Measurements from ENCODE around the gene PKNOX1.
"Not testable (repeated sequence)": the region's sequence is repeated elsewhere in the genome, so short reads cannot be mapped to it uniquely, and the experiment has no call there.

The PKNOX1 gene

DNA sequence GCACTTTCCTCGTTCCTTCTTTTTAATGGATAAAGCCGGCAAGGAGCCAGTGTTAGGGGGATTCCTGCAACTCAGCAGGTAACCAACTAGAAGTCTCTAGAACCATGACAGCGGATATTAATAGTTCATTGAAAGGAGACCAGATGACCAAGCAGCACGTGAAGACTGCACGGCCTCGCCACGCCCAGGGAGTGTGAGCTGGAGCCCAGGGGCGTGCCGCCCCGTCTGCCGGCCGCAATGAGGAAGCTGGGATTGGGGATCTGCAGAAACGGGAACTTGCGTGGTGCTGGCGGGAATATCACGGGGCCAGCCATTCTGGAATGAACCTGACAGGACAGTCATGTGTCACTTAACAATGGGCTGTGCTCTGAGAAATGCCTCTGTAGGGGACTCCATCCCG is 62.5 kb downstream of the PKNOX1 start:
- H3K27ac ChIP-seq (ENCODE audit: low read depth, low read length, severe bottlenecking); H3K4me1 ChIP-seq (ENCODE audit: control insufficient read depth, insufficient read depth, low read length, poor library complexity, severe bottlenecking); H3K4me3 ChIP-seq (ENCODE audit: extremely low read depth, insufficient read depth, low read length, poor library complexity, severe bottlenecking); H3K36me3 ChIP-seq (ENCODE audit: control insufficient read depth, insufficient read depth, low read length); H3K9me3 ChIP-seq (ENCODE audit: control insufficient read depth, low read length): not testable (repeated sequence)
- no CpG with 5 or more reads among the region's 17 CpGs for WGBS, 2 experiments (ENCODE audit: insufficient coverage in 2 of 2)

DNA sequence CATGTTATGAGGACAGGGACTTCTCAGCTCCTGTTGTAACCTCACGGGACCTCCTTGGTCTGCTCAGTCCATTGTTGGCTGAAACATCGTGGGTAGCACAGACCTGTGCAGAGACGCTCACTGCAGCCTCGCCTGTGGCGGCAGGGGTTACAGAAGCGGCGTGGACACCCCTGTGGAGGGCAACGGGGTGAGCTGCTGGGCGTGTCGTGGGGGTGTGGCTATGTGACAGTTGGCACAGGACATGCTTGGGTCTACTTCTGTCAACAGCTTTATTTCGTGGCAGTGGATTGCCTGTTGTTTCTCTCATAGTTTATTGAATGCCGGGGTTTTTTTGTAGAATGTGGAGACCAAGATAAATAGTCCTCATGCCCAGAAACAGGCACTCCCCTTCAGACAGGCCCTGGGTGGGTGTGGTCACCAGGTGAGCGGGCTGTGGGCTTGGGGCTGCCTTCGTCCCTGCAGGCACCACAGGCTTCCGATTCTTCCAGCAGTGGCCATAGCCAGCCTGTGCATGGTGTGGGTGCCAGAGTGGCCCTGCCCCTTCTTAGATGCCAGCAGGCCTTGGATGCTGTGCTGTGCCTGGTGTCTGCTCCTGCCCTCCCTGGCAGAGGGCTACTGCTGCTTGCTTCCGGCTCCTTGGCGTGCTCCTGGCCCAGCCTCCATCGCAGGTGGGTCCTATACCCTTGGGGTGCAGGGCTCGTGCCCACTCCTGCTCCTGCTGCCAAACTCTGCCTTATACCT is 63.7 kb downstream of the PKNOX1 start:
- H3K27ac ChIP-seq (ENCODE audit: low read depth, low read length, severe bottlenecking); H3K9me3 ChIP-seq (ENCODE audit: control insufficient read depth, low read length); H3K4me1 ChIP-seq (ENCODE audit: control insufficient read depth, insufficient read depth, low read length, poor library complexity, severe bottlenecking); H3K36me3 ChIP-seq (ENCODE audit: control insufficient read depth, insufficient read depth, low read length); H3K4me3 ChIP-seq (ENCODE audit: extremely low read depth, insufficient read depth, low read length, poor library complexity, severe bottlenecking): not testable (repeated sequence)
- 84% methylated on average over 5 of the region's 19 CpGs; no CpG with 5 or more reads in 1 of the 2 experiments for WGBS, 2 experiments (ENCODE audit: insufficient coverage in 2 of 2)

DNA sequence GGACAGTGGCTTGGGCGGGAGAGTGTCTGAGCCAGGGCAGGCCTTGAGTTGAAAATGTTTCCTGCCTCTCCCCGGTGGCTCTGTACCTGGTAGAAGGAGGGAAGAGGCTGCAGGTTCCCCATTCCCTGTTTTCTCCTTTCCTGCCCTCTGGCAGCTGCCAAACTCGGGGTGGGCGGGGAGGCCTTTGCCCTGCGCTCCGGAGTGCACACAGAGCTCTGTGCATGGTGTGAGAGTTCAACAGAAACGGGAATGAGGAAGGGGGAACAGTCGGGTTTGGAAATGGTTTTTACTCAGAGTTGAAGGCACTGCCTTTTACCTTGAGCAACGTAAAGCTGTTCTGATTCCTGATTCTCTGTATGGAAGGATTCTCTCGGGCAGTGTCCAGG is 64.3 kb downstream of the PKNOX1 start:
- H3K4me3 ChIP-seq (ENCODE audit: extremely low read depth, insufficient read depth, low read length, poor library complexity, severe bottlenecking); H3K4me1 ChIP-seq (ENCODE audit: control insufficient read depth, insufficient read depth, low read length, poor library complexity, severe bottlenecking); H3K36me3 ChIP-seq (ENCODE audit: control insufficient read depth, insufficient read depth, low read length); H3K27ac ChIP-seq (ENCODE audit: low read depth, low read length, severe bottlenecking); H3K9me3 ChIP-seq (ENCODE audit: control insufficient read depth, low read length): not testable (repeated sequence)
- no CpG with 5 or more reads among the region's 10 CpGs for WGBS, 2 experiments (ENCODE audit: insufficient coverage in 2 of 2)

DNA sequence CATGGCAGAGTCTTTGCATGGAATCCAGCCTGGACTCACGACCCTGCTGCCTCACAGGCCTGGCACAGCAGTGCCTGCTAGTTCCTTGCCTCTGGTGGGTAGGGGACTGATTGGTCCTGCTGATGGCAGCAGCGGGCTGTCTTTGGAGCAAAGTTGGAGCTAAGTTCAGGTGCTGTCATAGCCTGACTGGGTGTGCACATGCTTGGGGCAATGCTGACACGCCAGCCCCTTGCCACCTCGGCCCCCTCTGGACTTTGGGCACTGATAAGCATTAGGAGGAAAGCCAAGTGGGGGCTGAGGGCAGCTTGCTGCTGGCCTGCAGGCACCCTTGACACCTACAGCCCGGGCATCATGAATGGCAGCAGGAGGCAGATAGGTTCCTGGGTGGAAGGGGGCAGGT is 67.8 kb downstream of the PKNOX1 start:
- H3K4me1 ChIP-seq (ENCODE audit: control insufficient read depth, insufficient read depth, low read length, poor library complexity, severe bottlenecking); H3K36me3 ChIP-seq (ENCODE audit: control insufficient read depth, insufficient read depth, low read length); H3K4me3 ChIP-seq (ENCODE audit: extremely low read depth, insufficient read depth, low read length, poor library complexity, severe bottlenecking); H3K27ac ChIP-seq (ENCODE audit: low read depth, low read length, severe bottlenecking); H3K9me3 ChIP-seq (ENCODE audit: control insufficient read depth, low read length): not testable (repeated sequence)
- WGBS, 2 experiments (ENCODE audit: insufficient coverage in 2 of 2) = 100% methylated on average over 1 of the region's 5 CpGs

DNA sequence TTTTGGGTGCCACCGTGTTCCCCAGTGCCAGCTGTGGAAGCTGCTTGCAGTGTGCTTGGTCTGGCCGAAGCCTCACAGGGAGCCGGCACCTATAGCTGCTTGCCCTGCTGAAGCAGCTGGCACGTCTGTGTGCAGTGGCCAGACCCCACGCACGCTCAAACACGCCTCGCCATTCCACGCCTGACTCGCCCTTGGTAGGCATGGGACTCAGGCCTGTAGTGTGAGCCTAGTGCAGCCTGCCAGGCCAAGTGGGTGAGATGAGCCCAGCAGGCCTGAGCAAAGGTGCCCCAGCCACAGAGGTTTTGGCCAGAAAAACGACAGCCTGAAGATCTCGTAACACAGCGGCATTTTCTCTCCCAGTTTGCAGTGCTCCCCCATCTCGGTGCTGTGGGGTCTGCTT is 68.9 kb downstream of the PKNOX1 start:
- H3K9me3 ChIP-seq (ENCODE audit: control insufficient read depth, low read length); H3K4me3 ChIP-seq (ENCODE audit: extremely low read depth, insufficient read depth, low read length, poor library complexity, severe bottlenecking); H3K27ac ChIP-seq (ENCODE audit: low read depth, low read length, severe bottlenecking); H3K36me3 ChIP-seq (ENCODE audit: control insufficient read depth, insufficient read depth, low read length); H3K4me1 ChIP-seq (ENCODE audit: control insufficient read depth, insufficient read depth, low read length, poor library complexity, severe bottlenecking): not testable (repeated sequence)
- WGBS, 2 experiments (ENCODE audit: insufficient coverage in 2 of 2) = 94 to 96% methylated on average over 4 to 7 of the region's 14 CpGs

DNA sequence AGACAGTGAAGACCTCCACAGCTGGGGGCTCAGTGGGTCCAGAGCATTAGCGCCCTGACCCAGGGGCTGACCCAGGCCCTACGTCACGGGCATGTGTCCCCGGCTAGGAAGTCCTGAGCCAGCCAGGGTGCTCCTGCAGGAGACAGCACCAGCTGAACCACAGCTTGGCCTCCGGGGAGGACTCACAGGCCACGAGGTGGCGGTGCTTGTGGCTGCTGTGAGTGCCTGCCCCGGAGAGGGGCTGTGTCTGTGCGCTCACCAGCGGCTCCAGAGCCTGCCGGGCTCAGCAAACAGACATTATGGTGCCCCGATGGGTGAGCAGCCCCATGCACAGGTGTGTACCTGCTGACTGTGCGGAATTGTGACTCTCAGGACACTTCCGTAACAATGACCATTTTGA is 70.2 kb downstream of the PKNOX1 start:
- WGBS, 2 experiments (ENCODE audit: insufficient coverage in 2 of 2) = 91 to 97% methylated on average over 3 to 4 of the region's 14 CpGs
- not testable (repeated sequence) for H3K36me3 ChIP-seq (ENCODE audit: control insufficient read depth, insufficient read depth, low read length); H3K4me3 ChIP-seq (ENCODE audit: extremely low read depth, insufficient read depth, low read length, poor library complexity, severe bottlenecking); H3K9me3 ChIP-seq (ENCODE audit: control insufficient read depth, low read length); H3K27ac ChIP-seq (ENCODE audit: low read depth, low read length, severe bottlenecking); H3K4me1 ChIP-seq (ENCODE audit: control insufficient read depth, insufficient read depth, low read length, poor library complexity, severe bottlenecking)

DNA sequence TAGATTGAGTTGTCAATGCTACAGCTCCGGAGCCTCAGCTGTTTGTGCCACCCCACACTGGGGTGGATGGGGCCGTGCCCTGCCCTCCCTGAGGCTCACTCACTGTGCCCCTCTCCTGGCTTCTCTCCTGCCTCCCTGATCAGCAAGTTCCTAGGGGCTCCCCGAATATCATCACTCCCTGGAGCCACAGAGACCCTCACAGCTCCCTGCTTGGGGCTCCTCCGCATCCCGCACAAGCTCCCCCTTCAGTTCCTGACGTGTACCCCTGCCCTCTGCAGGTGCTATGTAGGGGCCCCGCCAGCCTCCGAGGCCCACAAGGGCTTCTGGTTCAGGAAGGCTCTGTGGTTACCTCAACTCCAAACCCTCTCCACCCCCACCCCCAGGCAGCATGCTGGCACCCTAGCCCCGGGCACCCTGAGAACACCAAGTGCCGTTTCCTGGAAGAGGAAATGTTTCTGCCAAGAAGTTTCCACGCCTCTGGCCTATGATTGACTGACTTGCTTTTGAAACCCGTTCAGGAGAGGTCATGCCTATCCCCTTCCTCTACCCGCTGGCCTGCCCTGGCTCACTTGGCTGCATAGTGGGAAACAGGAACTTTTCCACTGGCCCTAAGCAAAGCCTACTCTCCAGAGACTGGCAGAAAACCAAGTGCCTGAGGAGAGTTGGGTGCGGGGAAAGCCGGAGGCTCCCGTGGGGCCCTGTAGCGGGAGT is 71.0 kb downstream of the PKNOX1 start:
- H3K36me3 ChIP-seq (ENCODE audit: control insufficient read depth, insufficient read depth, low read length); H3K4me1 ChIP-seq (ENCODE audit: control insufficient read depth, insufficient read depth, low read length, poor library complexity, severe bottlenecking); H3K4me3 ChIP-seq (ENCODE audit: extremely low read depth, insufficient read depth, low read length, poor library complexity, severe bottlenecking); H3K27ac ChIP-seq (ENCODE audit: low read depth, low read length, severe bottlenecking); H3K9me3 ChIP-seq (ENCODE audit: control insufficient read depth, low read length): not testable (repeated sequence)
- 85 to 99% methylated on average over 4 to 6 of the region's 17 CpGs for WGBS, 2 experiments (ENCODE audit: insufficient coverage in 2 of 2)

DNA sequence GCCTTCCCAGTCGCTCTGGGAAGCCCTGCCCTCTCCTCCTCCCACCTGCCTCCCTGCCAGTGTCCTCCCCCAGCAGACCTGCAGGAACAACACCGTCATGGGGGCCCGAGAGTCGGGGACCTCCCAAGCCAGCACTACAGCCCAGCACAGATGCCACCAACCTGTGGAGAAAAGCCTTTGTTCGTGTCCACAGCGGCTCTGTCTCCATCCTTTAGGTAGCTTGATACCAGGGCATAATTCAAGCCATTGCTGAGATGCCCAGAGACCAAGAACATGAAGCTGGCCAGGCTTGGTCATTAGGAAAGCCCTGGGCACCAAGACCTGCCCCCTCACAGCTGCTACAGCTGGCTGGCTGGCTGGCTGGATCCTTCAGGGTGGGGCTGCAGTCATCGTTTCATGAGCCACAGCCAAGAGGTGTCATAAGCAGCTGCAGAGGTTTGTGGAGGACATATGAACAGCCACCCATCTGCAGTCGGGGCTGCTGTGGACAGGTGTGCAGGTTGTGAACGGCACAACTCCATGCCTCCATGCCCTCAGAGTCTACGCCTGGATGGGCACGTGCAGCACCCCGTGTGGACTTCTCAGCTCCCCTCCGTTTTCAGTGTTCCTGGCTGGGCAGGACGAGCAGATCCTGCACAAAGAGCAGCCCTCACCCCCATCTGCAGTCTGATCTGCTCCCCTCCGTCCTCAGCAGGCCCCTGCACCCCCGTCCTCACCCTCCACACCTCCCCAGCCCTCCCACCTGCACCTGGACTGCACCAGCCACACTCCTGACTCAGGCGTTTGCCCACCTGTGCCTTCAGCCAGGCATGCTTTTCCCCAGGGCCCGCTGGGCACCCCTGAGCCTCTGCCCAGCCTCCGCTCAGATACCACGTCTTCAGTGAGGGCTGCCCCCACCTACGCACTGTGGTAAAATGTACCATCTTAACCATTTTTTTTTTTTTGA is 71.8 kb downstream of the PKNOX1 start:
- not testable (repeated sequence) for H3K36me3 ChIP-seq (ENCODE audit: control insufficient read depth, insufficient read depth, low read length); H3K9me3 ChIP-seq (ENCODE audit: control insufficient read depth, low read length); H3K4me3 ChIP-seq (ENCODE audit: extremely low read depth, insufficient read depth, low read length, poor library complexity, severe bottlenecking); H3K4me1 ChIP-seq (ENCODE audit: control insufficient read depth, insufficient read depth, low read length, poor library complexity, severe bottlenecking); H3K27ac ChIP-seq (ENCODE audit: low read depth, low read length, severe bottlenecking)
- 78 to 100% methylated on average over 1 to 4 of the region's 21 CpGs for WGBS, 2 experiments (ENCODE audit: insufficient coverage in 2 of 2)

DNA sequence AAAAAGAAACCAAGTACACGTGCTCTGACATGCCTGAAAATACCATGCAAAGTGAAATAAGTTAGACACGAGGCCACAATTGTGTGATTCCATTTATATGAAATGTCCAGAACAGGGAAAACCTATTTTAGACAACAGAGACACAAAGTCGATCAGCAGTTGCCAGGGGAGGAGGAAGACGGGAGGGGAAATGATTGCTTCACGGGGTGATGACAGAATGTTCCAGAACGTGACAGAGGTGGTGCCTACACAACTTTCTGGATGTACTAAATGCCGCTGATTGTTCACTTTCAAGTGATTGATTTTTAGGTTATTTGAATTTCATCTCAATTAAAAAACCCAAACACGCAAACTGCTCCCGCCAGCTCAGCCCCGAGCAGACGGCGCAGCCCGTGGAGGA is 78.8 kb downstream of the PKNOX1 start:
- H3K9me3 ChIP-seq (ENCODE audit: control insufficient read depth, low read length); H3K27ac ChIP-seq (ENCODE audit: low read depth, low read length, severe bottlenecking); H3K4me3 ChIP-seq (ENCODE audit: extremely low read depth, insufficient read depth, low read length, poor library complexity, severe bottlenecking); H3K36me3 ChIP-seq (ENCODE audit: control insufficient read depth, insufficient read depth, low read length); H3K4me1 ChIP-seq (ENCODE audit: control insufficient read depth, insufficient read depth, low read length, poor library complexity, severe bottlenecking): not testable (repeated sequence)
- WGBS, 2 experiments (ENCODE audit: insufficient coverage in 2 of 2) = no CpG with 5 or more reads among the region's 13 CpGs

DNA sequence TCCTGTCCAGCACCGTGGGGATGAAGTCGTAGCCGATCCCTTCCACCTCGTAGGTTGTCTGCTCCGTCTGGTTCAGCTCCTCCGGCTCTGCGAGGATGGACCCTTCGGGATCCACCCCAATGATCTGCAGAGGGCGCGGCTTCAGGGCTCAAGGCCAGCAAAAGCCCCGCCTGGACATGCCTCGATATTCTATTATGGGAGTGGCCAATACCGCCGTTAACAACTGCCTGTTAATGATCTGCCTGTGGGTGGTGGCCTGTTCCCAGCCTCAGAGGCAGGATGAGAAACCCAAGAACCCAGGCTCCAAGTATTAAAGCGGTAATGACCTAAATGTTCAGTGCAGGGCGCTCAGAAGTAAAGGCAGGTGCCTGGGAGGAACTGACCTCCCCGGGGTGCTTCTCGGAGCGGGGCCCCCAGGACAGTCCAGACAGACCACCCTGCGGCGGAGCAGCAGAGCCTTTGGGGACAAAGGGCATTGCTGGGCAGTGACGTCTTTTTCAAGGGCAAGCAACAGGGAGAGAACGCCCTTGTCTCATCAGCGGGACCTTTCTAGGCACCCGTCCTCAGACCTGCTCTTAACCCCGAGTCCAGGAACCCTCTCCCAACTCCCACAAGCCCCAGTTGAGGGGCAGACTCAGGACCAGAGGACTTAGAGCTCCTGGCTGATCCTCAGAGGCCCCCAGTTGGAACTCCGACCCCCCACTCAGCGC is 88.7 kb downstream of the PKNOX1 start:
- not testable (repeated sequence) for H3K9me3 ChIP-seq (ENCODE audit: control insufficient read depth, low read length); H3K4me1 ChIP-seq (ENCODE audit: control insufficient read depth, insufficient read depth, low read length, poor library complexity, severe bottlenecking); H3K4me3 ChIP-seq (ENCODE audit: extremely low read depth, insufficient read depth, low read length, poor library complexity, severe bottlenecking); H3K36me3 ChIP-seq (ENCODE audit: control insufficient read depth, insufficient read depth, low read length); H3K27ac ChIP-seq (ENCODE audit: low read depth, low read length, severe bottlenecking)
- no CpG with 5 or more reads among the region's 28 CpGs for WGBS, 2 experiments (ENCODE audit: insufficient coverage in 2 of 2)

All from mesodermal cell (in vitro differentiated cells).